Natural killer cell treated with Interleukin-12 subunit alpha and Interleukin-12 subunit beta and Interleukin-15 and Interleukin-18, amount 100 ng/mL, for 72 hours (primary cell): Measurements from ENCODE around the gene RANBP9. TPM values are rescaled to one million over a fixed set of nuclear protein-coding genes. Genes with fewer than 3 reads are reported as not detected.
A peak's percentile ranks its signal among the peaks of the same experiment; 100 is the strongest.

Source experiments
- ATAC-seq, 2 donors: fragments of 150-1000 bp; cut with Tn5 transposase in 1 of 2; sonication (Bioruptor Pico), chemical (Tn5 transposase) in 1 of 2; 2 replicates each; pipeline ENCODE4 v1.10.0; 2021
- DNase-seq: peaks from one replicate; pipeline ENCODE4 v3.0.0; 2022; ENCODE audit warnings: low spot score
- H3K27ac Mint-ChIP-seq, 2 donors: 1 replicate in 1 of 2; 2 replicates in 1 of 2; pipeline ENCODE4 v1.8.0; 2022; ENCODE audit warnings: mixed read lengths in 2 of 2, mild to moderate bottlenecking in 1 of 2, moderate library complexity in 1 of 2
- H3K27me3 Mint-ChIP-seq, 2 donors: 1 replicate in 1 of 2; 2 replicates in 1 of 2; pipeline ENCODE4 v1.8.0; 2022; ENCODE audit warnings: mixed read lengths in 2 of 2
- H3K36me3 Mint-ChIP-seq: one replicate; pipeline ENCODE4 v1.8.0; 2022; ENCODE audit warnings: mixed read lengths
- H3K4me1 Mint-ChIP-seq, 2 donors: 1 replicate in 1 of 2; 2 replicates in 1 of 2; pipeline ENCODE4 v1.8.0; 2022; ENCODE audit warnings: low read depth in 2 of 2, mixed read lengths in 2 of 2, mild to moderate bottlenecking in 1 of 2
- H3K4me3 Mint-ChIP-seq: one replicate; pipeline ENCODE4 v1.8.0; 2022; ENCODE audit warnings: mixed read lengths
- H3K9me3 Mint-ChIP-seq: 2 replicates; pipeline ENCODE4 v1.8.0; 2022; ENCODE audit warnings: mixed read lengths
- total RNA-seq, 2 donors: library from RNA; stranded (reverse); gene quantifications; one replicate each; pipeline ENCODE4 v1.2.3, GENCODE V29; 2022

Gene RANBP9
- total RNA-seq, 2 donors from 2014 or later: 49.2 to 61.1 TPM

- ATAC-seq (peak; percentile 28 to 29), DNase-seq (no peak)
- peak overlapping the region; percentile 98 for H3K4me3 Mint-ChIP-seq
- H3K36me3 Mint-ChIP-seq: peaks cover 22% of the 10 kb centered on the region
- no peaks in the 10 kb centered on the region for H3K9me3 Mint-ChIP-seq
- no peaks in the 10 kb centered on the region for H3K27me3 Mint-ChIP-seq
- H3K27ac Mint-ChIP-seq: peak overlapping the region; percentile 90 to 96
- H3K4me1 Mint-ChIP-seq: peaks cover 28 to 44% of the 10 kb centered on the region in 2 donors
These were observed 97.3 kb downstream of the RANBP9 start for GRCh38 chr6:13614126-13614925.

GRCh38 chr6:13613029-13613594, 98.5 kb downstream of the RANBP9 start:
- Mint-ChIP-seq H3K36me3 (peaks cover 17% of the 10 kb centered on the region), H3K4me3 (no peak overlapping the region), H3K27ac (peak overlapping the region; percentile 90 to 96), H3K9me3 (no peaks in the 10 kb centered on the region), H3K27me3 (no peaks in the 10 kb centered on the region), H3K4me1 (peaks cover 28 to 44% of the 10 kb centered on the region in 2 donors)
- no peak for ATAC-seq
- no peak for DNase-seq

- Mint-ChIP-seq H3K4me1 (peaks cover 20 to 34% of the 10 kb centered on the region in 2 donors), H3K9me3 (no peaks in the 10 kb centered on the region), H3K36me3 (peaks cover 7% of the 10 kb centered on the region), H3K27me3 (no peaks in the 10 kb centered on the region), H3K4me3 (peak overlapping the region; percentile 48), H3K27ac (peak overlapping the region in 1 of 2 donors; percentile 63)
- DNase-seq: no peak
- ATAC-seq: no peak
These were observed 99.9 kb downstream of the RANBP9 start for GRCh38 chr6:13611715-13612114.

- Mint-ChIP-seq H3K36me3 (peaks cover 4% of the 10 kb centered on the region), H3K27ac (no peak overlapping the region), H3K27me3 (no peaks in the 10 kb centered on the region), H3K9me3 (no peaks in the 10 kb centered on the region), H3K4me3 (no peak overlapping the region), H3K4me1 (peaks cover 0 to 6% of the 10 kb centered on the region in 2 donors)
- ATAC-seq (no peak), DNase-seq (no peak)
These were observed 106.0 kb downstream of the RANBP9 start for GRCh38 chr6:13605634-13606033.

- H3K4me1 Mint-ChIP-seq: peaks cover 0 to 6% of the 10 kb centered on the region in 2 donors
- DNase-seq (no peak), ATAC-seq (no peak)
- H3K9me3 Mint-ChIP-seq: no peaks in the 10 kb centered on the region
- no peak overlapping the region for H3K27ac Mint-ChIP-seq
- H3K27me3 Mint-ChIP-seq: no peaks in the 10 kb centered on the region
- no peak overlapping the region for H3K4me3 Mint-ChIP-seq
- peaks cover 4% of the 10 kb centered on the region for H3K36me3 Mint-ChIP-seq
These were observed 106.9 kb downstream of the RANBP9 start for GRCh38 chr6:13604546-13605416.

GRCh38 chr6:13604135-13604534, 107.5 kb downstream of the RANBP9 start:
- no peak overlapping the region for H3K27ac Mint-ChIP-seq
- H3K4me1 Mint-ChIP-seq: peaks cover 0 to 6% of the 10 kb centered on the region in 2 donors
- ATAC-seq: no peak
- H3K27me3 Mint-ChIP-seq: no peaks in the 10 kb centered on the region
- H3K36me3 Mint-ChIP-seq: peaks cover 4% of the 10 kb centered on the region
- DNase-seq: no peak
- H3K9me3 Mint-ChIP-seq: no peaks in the 10 kb centered on the region
- H3K4me3 Mint-ChIP-seq: no peak overlapping the region

GRCh38 chr6:13600036-13600435, 111.6 kb downstream of the RANBP9 start:
- Mint-ChIP-seq H3K27me3 (no peaks in the 10 kb centered on the region), H3K36me3 (peaks cover 11% of the 10 kb centered on the region), H3K4me1 (peaks cover 0 to 6% of the 10 kb centered on the region in 2 donors), H3K27ac (no peak overlapping the region), H3K9me3 (no peaks in the 10 kb centered on the region), H3K4me3 (no peak overlapping the region)
- ATAC-seq (no peak), DNase-seq (no peak)

GRCh38 chr6:13597073-13597472, 114.6 kb downstream of the RANBP9 start:
- no peaks in the 10 kb centered on the region for H3K9me3 Mint-ChIP-seq

GRCh38 chr6:13593720-13594119, 117.9 kb downstream of the RANBP9 start:
- ATAC-seq (no peak), DNase-seq (no peak)
- Mint-ChIP-seq H3K4me3 (no peak overlapping the region), H3K27ac (no peak overlapping the region), H3K36me3 (peaks cover 7% of the 10 kb centered on the region), H3K9me3 (no peaks in the 10 kb centered on the region), H3K27me3 (no peaks in the 10 kb centered on the region), H3K4me1 (no peaks in the 10 kb centered on the region)

More at GRCh38 chr6:13597073-13597472, 114.6 kb downstream of the RANBP9 start:
- Mint-ChIP-seq H3K36me3 (peaks cover 11% of the 10 kb centered on the region), H3K27ac (no peak overlapping the region), H3K4me3 (no peak overlapping the region), H3K4me1 (no peaks in the 10 kb centered on the region), H3K27me3 (no peaks in the 10 kb centered on the region)
- DNase-seq (no peak), ATAC-seq (no peak)

- H3K36me3 Mint-ChIP-seq: peaks cover 4% of the 10 kb centered on the region
- no peaks in the 10 kb centered on the region for H3K4me1 Mint-ChIP-seq
- H3K4me3 Mint-ChIP-seq: no peak overlapping the region
- H3K27ac Mint-ChIP-seq: no peak overlapping the region
- ATAC-seq: no peak
- DNase-seq: no peak
- H3K27me3 Mint-ChIP-seq: no peaks in the 10 kb centered on the region
- H3K9me3 Mint-ChIP-seq: no peaks in the 10 kb centered on the region
These were observed 118.5 kb downstream of the RANBP9 start for GRCh38 chr6:13593103-13593502.

- Mint-ChIP-seq H3K27ac (no peak overlapping the region), H3K27me3 (no peaks in the 10 kb centered on the region), H3K9me3 (no peaks in the 10 kb centered on the region), H3K4me1 (no peaks in the 10 kb centered on the region), H3K4me3 (no peak overlapping the region), H3K36me3 (no peaks in the 10 kb centered on the region)
- no peak for DNase-seq
- no peak for ATAC-seq
These were observed 120.3 kb downstream of the RANBP9 start for GRCh38 chr6:13591205-13591921.

- ATAC-seq (no peak), DNase-seq (no peak)
- no peaks in the 10 kb centered on the region for H3K4me1 Mint-ChIP-seq
- no peaks in the 10 kb centered on the region for H3K27me3 Mint-ChIP-seq
- no peaks in the 10 kb centered on the region for H3K36me3 Mint-ChIP-seq
- H3K4me3 Mint-ChIP-seq: no peak overlapping the region
- no peak overlapping the region for H3K27ac Mint-ChIP-seq
- H3K9me3 Mint-ChIP-seq: no peaks in the 10 kb centered on the region
These were observed 121.0 kb downstream of the RANBP9 start for GRCh38 chr6:13590574-13591153.

GRCh38 chr6:13589801-13590200, 121.8 kb downstream of the RANBP9 start:
- H3K27ac Mint-ChIP-seq: no peak overlapping the region
- H3K36me3 Mint-ChIP-seq: no peaks in the 10 kb centered on the region
- ATAC-seq (no peak), DNase-seq (no peak)
- H3K27me3 Mint-ChIP-seq: no peaks in the 10 kb centered on the region
- H3K9me3 Mint-ChIP-seq: no peaks in the 10 kb centered on the region
- no peaks in the 10 kb centered on the region for H3K4me1 Mint-ChIP-seq
- H3K4me3 Mint-ChIP-seq: no peak overlapping the region
